GM18861 (cell line): ENCODE data around the gene CFHR5.
A peak's percentile ranks its signal among the peaks of the same experiment; 100 is the strongest.
"Not testable (repeated sequence)": the region's sequence is repeated elsewhere in the genome, so short reads cannot be mapped to it uniquely, and the experiment has no call there.

Experiments
- ATAC-seq: cut with Tn5 transposase; IDR thresholded peaks from one replicate; pipeline ENCODE4 v1.9.1; 2021; ENCODE audit not compliant: unreplicated experiment

CFHR5 gene

GRCh38 chr1:197017558-197018146 lies 40.3 kb downstream of the CFHR5 start:
- ATAC-seq = no peak

- ATAC-seq = no peak
These were observed 44.4 kb downstream of the CFHR5 start for GRCh38 chr1:197021716-197022115.

GRCh38 chr1:197024460-197024859 lies 47.1 kb downstream of the CFHR5 start:
- no peak for ATAC-seq

GRCh38 chr1:197027359-197027758 lies 50.0 kb downstream of the CFHR5 start:
- ATAC-seq = no peak

- no peak for ATAC-seq
These were observed 52.4 kb downstream of the CFHR5 start for GRCh38 chr1:197029749-197030148.

GRCh38 chr1:197034631-197035339 lies 57.4 kb downstream of the CFHR5 start:
- not testable (repeated sequence) for ATAC-seq

GRCh38 chr1:197036861-197037260 lies 59.5 kb downstream of the CFHR5 start:
- no peak for ATAC-seq

GRCh38 chr1:197041486-197042353 lies 64.4 kb downstream of the CFHR5 start:
- ATAC-seq = peak; percentile 75

GRCh38 chr1:197042676-197043341 lies 65.5 kb downstream of the CFHR5 start:
- no peak for ATAC-seq

- no peak for ATAC-seq
These were observed 71.7 kb downstream of the CFHR5 start for GRCh38 chr1:197049100-197049499.
